ENCODE measurements around the gene NPY4R.
"Not testable (repeated sequence)": the region's sequence is repeated elsewhere in the genome, so short reads cannot be mapped to it uniquely, and the experiment has no call there.

NPY4R gene

GRCh38 chr10:46474746-46475320 lies 9.1 kb upstream of the NPY4R start:
- in situ Hi-C loops (cut with MboI; ENCODE audit: low pct_unique_long_range_greater_than_20kb, low sequenced_read_pairs, unreplicated experiment); DNase-seq (ENCODE audit: low spot score): not testable (repeated sequence)

GRCh38 chr10:46473758-46474157 lies 8.0 kb upstream of the NPY4R start:
- in situ Hi-C loops (cut with MboI; ENCODE audit: low pct_unique_long_range_greater_than_20kb, low sequenced_read_pairs, unreplicated experiment); DNase-seq (ENCODE audit: low spot score): not testable (repeated sequence)

- in situ Hi-C loops (cut with MboI; ENCODE audit: low pct_unique_long_range_greater_than_20kb, low sequenced_read_pairs, unreplicated experiment); DNase-seq (ENCODE audit: low spot score): not testable (repeated sequence)
These were observed 4.4 kb upstream of the NPY4R start for GRCh38 chr10:46470134-46470533.

GRCh38 chr10:46468119-46468809 lies 2.5 kb upstream of the NPY4R start:
- in situ Hi-C loops (cut with MboI; ENCODE audit: low pct_unique_long_range_greater_than_20kb, low sequenced_read_pairs, unreplicated experiment); DNase-seq (ENCODE audit: low spot score): not testable (repeated sequence)
- peak; percentile 7 for TF ChIP-seq CTCF (IDR thresholded peaks at IDR 0.05; ENCODE audit: extremely low read depth, insufficient read depth, missing control alignments)

- DNase-seq (ENCODE audit: low spot score); in situ Hi-C loops (cut with MboI; ENCODE audit: low pct_unique_long_range_greater_than_20kb, low sequenced_read_pairs, unreplicated experiment): not testable (repeated sequence)
These were observed 2.1 kb downstream of the NPY4R start for GRCh38 chr10:46463608-46464007.

GRCh38 chr10:46462276-46462675 lies 3.5 kb downstream of the NPY4R start:
- in situ Hi-C loops (cut with MboI; ENCODE audit: low pct_unique_long_range_greater_than_20kb, low sequenced_read_pairs, unreplicated experiment), result not testable (repeated sequence)

GRCh38 chr10:46459579-46459978 lies 6.2 kb downstream of the NPY4R start:
- DNase-seq (ENCODE audit: low spot score); in situ Hi-C loops (cut with MboI; ENCODE audit: low pct_unique_long_range_greater_than_20kb, low sequenced_read_pairs, unreplicated experiment): not testable (repeated sequence)

More at GRCh38 chr10:46462276-46462675, 3.5 kb downstream of the NPY4R start:
- DNase-seq (ENCODE audit: low spot score), result not testable (repeated sequence)

GRCh38 chr10:46457071-46457470 lies 8.7 kb downstream of the NPY4R start:
- in situ Hi-C loops (cut with MboI; ENCODE audit: low pct_unique_long_range_greater_than_20kb, low sequenced_read_pairs, unreplicated experiment); DNase-seq (ENCODE audit: low spot score): not testable (repeated sequence)

- in situ Hi-C loops (cut with MboI; ENCODE audit: low pct_unique_long_range_greater_than_20kb, low sequenced_read_pairs, unreplicated experiment); DNase-seq (ENCODE audit: low spot score): not testable (repeated sequence)
These were observed 9.8 kb downstream of the NPY4R start for GRCh38 chr10:46455992-46456391.

- DNase-seq (ENCODE audit: low spot score); in situ Hi-C loops (cut with MboI; ENCODE audit: low pct_unique_long_range_greater_than_20kb, low sequenced_read_pairs, unreplicated experiment): not testable (repeated sequence)
These were observed 14.4 kb downstream of the NPY4R start for GRCh38 chr10:46451365-46451764.

- in situ Hi-C loops (cut with MboI; ENCODE audit: low pct_unique_long_range_greater_than_20kb, low sequenced_read_pairs, unreplicated experiment); DNase-seq (ENCODE audit: low spot score): not testable (repeated sequence)
These were observed 14.9 kb downstream of the NPY4R start for GRCh38 chr10:46450829-46451228.

GRCh38 chr10:46447439-46447838 lies 18.3 kb downstream of the NPY4R start:
- peak; percentile 0 for DNase-seq (ENCODE audit: low spot score)
- in situ Hi-C loops (cut with MboI; ENCODE audit: low pct_unique_long_range_greater_than_20kb, low sequenced_read_pairs, unreplicated experiment), result not testable (repeated sequence)

GRCh38 chr10:46445389-46446122 lies 20.2 kb downstream of the NPY4R start:
- in situ Hi-C loops (cut with MboI; ENCODE audit: low pct_unique_long_range_greater_than_20kb, low sequenced_read_pairs, unreplicated experiment); DNase-seq (ENCODE audit: low spot score): not testable (repeated sequence)

- DNase-seq (ENCODE audit: low spot score); in situ Hi-C loops (cut with MboI; ENCODE audit: low pct_unique_long_range_greater_than_20kb, low sequenced_read_pairs, unreplicated experiment): not testable (repeated sequence)
These were observed 22.3 kb downstream of the NPY4R start for GRCh38 chr10:46443422-46443821.

- peak; percentile 0 for DNase-seq (ENCODE audit: low spot score)
- in situ Hi-C loops (cut with MboI; ENCODE audit: low pct_unique_long_range_greater_than_20kb, low sequenced_read_pairs, unreplicated experiment), result not testable (repeated sequence)
These were observed 23.0 kb downstream of the NPY4R start for GRCh38 chr10:46442706-46443275.

- DNase-seq (ENCODE audit: low spot score), result peak; percentile 0
These were observed 23.9 kb downstream of the NPY4R start for GRCh38 chr10:46441837-46442278.

GRCh38 chr10:46440942-46441341 lies 24.8 kb downstream of the NPY4R start:
- DNase-seq (ENCODE audit: low spot score); in situ Hi-C loops (cut with MboI; ENCODE audit: low pct_unique_long_range_greater_than_20kb, low sequenced_read_pairs, unreplicated experiment): not testable (repeated sequence)

More at GRCh38 chr10:46441837-46442278, 23.9 kb downstream of the NPY4R start:
- in situ Hi-C loops (cut with MboI; ENCODE audit: low pct_unique_long_range_greater_than_20kb, low sequenced_read_pairs, unreplicated experiment), result not testable (repeated sequence)

All from GM13977 (cell line).